Brain microvascular endothelial cell (primary cell): ENCODE results near the gene TMEM238L.

ENCODE experiments used
- DNase-seq: peaks from one replicate; pipeline ENCODE4 v3.0.0-alpha.2; 2020
- H3K27ac ChIP-seq: fragments of 250-450 bp; sonication (Bioruptor Pico); 2 replicates; pipeline ENCODE4 v1.5.1; 2020; ENCODE audit warnings: mild to moderate bottlenecking, moderate library complexity
- H3K27me3 ChIP-seq: fragments of 250-450 bp; sonication (Bioruptor Pico); replicated peaks from 2 replicates; pipeline ENCODE4 v1.5.1; 2020; ENCODE audit warnings: mild to moderate bottlenecking
- H3K36me3 ChIP-seq: fragments of 250-450 bp; sonication (Bioruptor Pico); replicated peaks from 2 replicates; pipeline ENCODE4 v1.5.1; 2020; ENCODE audit warnings: mild to moderate bottlenecking
- H3K4me3 ChIP-seq: 2 replicates; pipeline ENCODE4 v1.5.1; 2011; ENCODE audit warnings: low read depth, mild to moderate bottlenecking, control low read depth, low read length, moderate library complexity
- CTCF ChIP-seq: IDR thresholded peaks from 2 replicates; pipeline ENCODE4 v1.5.1; 2011; ENCODE audit warnings: low read depth, mild to moderate bottlenecking, moderate library complexity, low read length, control low read depth, inconsistent platforms; ENCODE audit errors: missing control alignments
- in situ Hi-C: cut with HindIII; loops from 2 replicates; pipeline ENCODE4 v1.10.0; 2017; ENCODE audit warnings: low sequenced_read_pairs, low pct_ligation_motif_present

The TMEM238L gene

GRCh38 chr17:10761281-10761680 is 42.6 kb downstream of the TMEM238L start:
- no peak for TF ChIP-seq CTCF
- in situ Hi-C loops, result no loop called here

GRCh38 chr17:10758062-10758461 is 45.8 kb downstream of the TMEM238L start:
- Histone ChIP-seq H3K36me3 (no peaks in the 10 kb centered on the region), H3K27me3 (no peaks in the 10 kb centered on the region), H3K4me3 (no peak overlapping the region), H3K27ac (no peak overlapping the region)
- in situ Hi-C loops, result no loop called here
- no peak for DNase-seq
- no peak for TF ChIP-seq CTCF

More at GRCh38 chr17:10761281-10761680, 42.6 kb downstream of the TMEM238L start:
- no peaks in the 10 kb centered on the region for H3K27me3 ChIP-seq
- DNase-seq, result no peak
- no peak overlapping the region for H3K4me3 ChIP-seq
- no peak overlapping the region for H3K27ac ChIP-seq
- no peaks in the 10 kb centered on the region for H3K36me3 ChIP-seq

GRCh38 chr17:10757647-10758046 is 46.3 kb downstream of the TMEM238L start:
- no peak for TF ChIP-seq CTCF
- Histone ChIP-seq H3K4me3 (no peak overlapping the region), H3K27ac (no peak overlapping the region), H3K27me3 (no peaks in the 10 kb centered on the region), H3K36me3 (no peaks in the 10 kb centered on the region)
- no peak for DNase-seq
- in situ Hi-C loops, result no loop called here

- in situ Hi-C loops, result no loop called here
Observed at GRCh38 chr17:10757067-10757466, 46.8 kb downstream of the TMEM238L start.

GRCh38 chr17:10756619-10757018 is 47.3 kb downstream of the TMEM238L start:
- no peaks in the 10 kb centered on the region for H3K36me3 ChIP-seq
- no peak overlapping the region for H3K27ac ChIP-seq
- no peak for DNase-seq
- H3K27me3 ChIP-seq, result no peaks in the 10 kb centered on the region
- no peak overlapping the region for H3K4me3 ChIP-seq
- TF ChIP-seq CTCF, result no peak
- in situ Hi-C loops, result no loop called here

More at GRCh38 chr17:10757067-10757466, 46.8 kb downstream of the TMEM238L start:
- Histone ChIP-seq H3K36me3 (no peaks in the 10 kb centered on the region), H3K4me3 (no peak overlapping the region), H3K27me3 (no peaks in the 10 kb centered on the region), H3K27ac (no peak overlapping the region)
- no peak for TF ChIP-seq CTCF
- no peak for DNase-seq

GRCh38 chr17:10756185-10756584 is 47.7 kb downstream of the TMEM238L start:
- DNase-seq, result no peak
- Histone ChIP-seq H3K4me3 (no peak overlapping the region), H3K27ac (no peak overlapping the region), H3K36me3 (no peaks in the 10 kb centered on the region), H3K27me3 (no peaks in the 10 kb centered on the region)
- TF ChIP-seq CTCF, result no peak
- in situ Hi-C loops, result no loop called here
